Measurements from ENCODE around the gene LTN1. TPM values are rescaled to one million over a fixed set of nuclear protein-coding genes. Genes with fewer than 3 reads are reported as not detected.
"Not testable (repeated sequence)": the region's sequence is repeated elsewhere in the genome, so short reads cannot be mapped to it uniquely, and the experiment has no call there.

LTN1 gene
- total RNA-seq, 2 experiments from 2014 or later = 23.5 to 25.9 TPM

DNA sequence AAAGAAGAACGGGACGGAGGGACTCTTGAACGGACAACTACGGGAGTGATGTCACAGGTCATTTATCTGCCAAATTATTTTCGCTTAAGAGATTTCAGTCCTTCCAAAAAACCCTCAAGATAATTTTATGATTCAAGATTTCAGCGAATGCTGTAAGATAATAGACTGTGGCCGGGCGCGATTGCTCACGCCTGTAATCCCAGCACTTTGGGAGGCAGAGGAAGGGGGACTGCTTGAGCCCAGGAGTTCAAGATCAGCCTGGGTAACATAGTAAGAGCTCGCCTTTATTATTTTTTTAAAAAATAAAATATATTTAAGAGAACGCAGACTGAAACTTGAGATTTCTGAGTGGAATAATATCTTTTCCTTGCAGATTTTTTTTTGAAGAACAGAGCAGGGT lies 25.9 kb upstream of the LTN1 start:
- ChIA-PET POLR2A (interaction anchor here (0.6 to 3.0 kb wide), 8 partner anchors 11 to 216 kb away, joined by 3 to 52 read pairs (median 4); partner anchors contain the start of genes CCT8 and LTN1), CTCF (interaction anchor here (1.4 to 1.9 kb wide), 2 partner anchors 16 to 55 kb away, joined by 3 to 7 read pairs; partner anchors contain the start of gene CCT8)
- ATAC-seq (no peak), DNase-seq (no peak)
- Mint-ChIP-seq H3K27me3 (ENCODE audit: low read depth) (no peaks in the 10 kb centered on the region), H3K4me3 (peak overlapping the region; percentile 79), H3K36me3 (ENCODE audit: low read depth) (peaks cover 6% of the 10 kb centered on the region), H3K27ac (peak overlapping the region; percentile 92), H3K4me1 (ENCODE audit: low read depth) (peaks cover 35% of the 10 kb centered on the region), H3K9me3 (ENCODE audit: insufficient read depth) (no peaks in the 10 kb centered on the region)

DNA sequence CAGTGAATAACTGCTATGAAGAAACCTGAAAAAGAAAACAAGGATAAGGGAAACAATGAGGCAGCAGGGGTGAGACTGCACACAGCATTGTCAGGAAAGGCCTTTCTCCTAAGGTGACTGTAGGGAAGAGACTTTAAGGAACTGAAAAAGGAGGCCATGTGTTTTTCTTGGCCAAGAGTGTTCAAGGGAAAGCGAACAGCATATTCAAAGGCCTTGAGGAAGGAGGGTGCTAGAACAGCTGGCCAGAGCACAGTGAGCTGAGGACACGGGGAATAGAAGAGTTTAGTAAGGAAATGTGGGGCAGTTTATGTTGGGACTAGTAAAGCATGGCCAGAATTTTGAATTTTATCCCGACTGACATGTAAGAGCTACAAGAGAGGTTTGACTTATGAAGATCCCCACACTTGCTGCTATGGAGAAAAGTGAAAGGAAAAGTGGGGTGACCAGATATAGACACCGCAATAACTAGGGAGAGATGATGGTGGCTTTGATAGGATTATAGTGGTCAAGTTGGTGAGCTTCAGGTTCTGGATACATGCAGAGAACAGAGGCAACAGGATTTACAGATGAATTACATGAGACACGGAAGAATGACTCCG lies 25.1 kb upstream of the LTN1 start:
- no peak for DNase-seq
- Mint-ChIP-seq H3K4me3 (peak overlapping the region; percentile 79), H3K4me1 (ENCODE audit: low read depth) (peaks cover 30% of the 10 kb centered on the region), H3K9me3 (ENCODE audit: insufficient read depth) (no peaks in the 10 kb centered on the region), H3K27ac (peak overlapping the region; percentile 92), H3K27me3 (ENCODE audit: low read depth) (no peaks in the 10 kb centered on the region), H3K36me3 (ENCODE audit: low read depth) (peaks cover 6% of the 10 kb centered on the region)
- ChIA-PET CTCF (interaction anchor here (1.4 to 1.9 kb wide), 2 partner anchors 15 to 56 kb away, joined by 3 to 7 read pairs; partner anchors contain the start of gene CCT8), POLR2A (interaction anchor here (0.8 to 3.0 kb wide), 5 partner anchors 14 to 25 kb away, joined by 3 to 52 read pairs (median 4); partner anchors contain the start of gene LTN1)
- ATAC-seq = no peak

DNA sequence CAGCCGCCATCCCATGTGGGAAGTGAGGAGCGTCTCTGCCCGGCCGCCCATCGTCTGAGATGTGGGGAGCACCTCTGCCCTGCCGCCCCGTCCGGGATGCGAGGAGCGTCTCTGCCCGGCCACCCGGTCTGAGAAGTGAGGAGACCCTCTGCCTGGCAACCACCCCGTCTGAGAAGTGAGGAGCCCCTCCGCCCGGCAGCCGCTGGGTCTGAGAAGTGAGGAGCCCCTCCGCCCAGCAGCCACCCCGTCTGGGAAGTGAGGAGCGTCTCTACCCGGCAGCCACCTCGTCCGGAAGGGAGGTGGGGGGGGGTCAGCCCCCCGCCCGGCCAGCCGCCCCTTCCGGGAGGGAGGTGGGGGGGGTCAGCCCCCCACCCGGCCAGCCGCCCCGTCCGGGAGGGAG lies 18.6 kb upstream of the LTN1 start:
- H3K36me3 Mint-ChIP-seq (ENCODE audit: low read depth); CTCF ChIA-PET; DNase-seq; H3K9me3 Mint-ChIP-seq (ENCODE audit: insufficient read depth); POLR2A ChIA-PET; ATAC-seq; H3K4me1 Mint-ChIP-seq (ENCODE audit: low read depth); H3K4me3 Mint-ChIP-seq; H3K27ac Mint-ChIP-seq; H3K27me3 Mint-ChIP-seq (ENCODE audit: low read depth): not testable (repeated sequence)

DNA sequence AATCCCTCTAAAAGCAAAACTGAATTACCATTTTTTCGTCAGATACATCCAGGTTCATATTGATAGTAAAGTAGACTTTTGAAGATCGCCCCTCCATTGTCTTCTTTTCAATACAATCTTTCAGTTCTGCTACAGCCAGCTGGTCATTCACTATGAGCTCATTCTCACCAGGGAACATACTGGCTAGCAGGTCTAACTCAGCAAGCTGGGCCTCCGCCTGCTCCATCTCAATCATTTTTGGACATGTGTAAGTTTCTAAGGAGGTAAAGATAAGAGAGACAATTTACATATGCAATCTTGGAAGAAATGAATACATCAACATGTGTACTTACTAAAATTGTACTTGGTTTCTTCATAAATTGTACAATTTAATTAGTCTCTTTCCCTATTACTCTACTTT lies 15.7 kb upstream of the LTN1 start:
- Mint-ChIP-seq H3K27me3 (ENCODE audit: low read depth) (no peaks in the 10 kb centered on the region), H3K4me1 (ENCODE audit: low read depth) (peaks cover 8% of the 10 kb centered on the region), H3K36me3 (ENCODE audit: low read depth) (peaks cover 13% of the 10 kb centered on the region), H3K9me3 (ENCODE audit: insufficient read depth) (no peaks in the 10 kb centered on the region), H3K4me3 (no peak overlapping the region), H3K27ac (no peak overlapping the region)
- DNase-seq (no peak), ATAC-seq (no peak)
- ChIA-PET POLR2A (no interaction called here), CTCF (interaction anchor here (1.3 kb wide), 1 partner anchor 13 kb away, joined by 3 read pairs; no protein-coding TSS in a partner anchor)

DNA sequence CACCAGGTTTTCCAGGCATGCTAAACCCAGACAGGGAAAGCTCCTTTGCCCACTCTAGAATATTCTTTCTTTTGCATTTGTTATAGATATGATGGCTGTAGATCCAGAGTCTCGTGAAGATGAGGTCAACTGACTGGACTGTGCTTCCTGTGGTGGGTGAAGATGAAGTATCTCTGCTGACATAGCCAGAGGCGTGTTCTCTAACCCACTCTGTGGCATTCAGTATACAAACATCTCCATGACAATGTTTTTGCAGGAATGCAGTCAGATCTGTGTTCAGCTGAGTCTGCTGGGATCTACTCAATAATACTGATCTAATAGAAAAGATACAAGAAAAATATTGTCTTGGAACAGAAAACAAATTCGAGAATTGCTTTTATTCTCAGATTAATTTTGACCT lies 15.1 kb upstream of the LTN1 start:
- CTCF ChIA-PET = interaction anchor here (1.3 kb wide), 1 partner anchor 12 kb away, joined by 3 read pairs; no protein-coding TSS in a partner anchor
- ATAC-seq (no peak), DNase-seq (no peak)
- Mint-ChIP-seq H3K27me3 (ENCODE audit: low read depth) (no peaks in the 10 kb centered on the region), H3K27ac (no peak overlapping the region), H3K9me3 (ENCODE audit: insufficient read depth) (no peaks in the 10 kb centered on the region), H3K36me3 (ENCODE audit: low read depth) (peaks cover 13% of the 10 kb centered on the region), H3K4me1 (ENCODE audit: low read depth) (peaks cover 8% of the 10 kb centered on the region), H3K4me3 (no peak overlapping the region)
- POLR2A ChIA-PET = interaction anchor here (0.9 kb wide), 1 partner anchor 11 kb away, joined by 3 read pairs; the partner anchor contains the start of gene RWDD2B

DNA sequence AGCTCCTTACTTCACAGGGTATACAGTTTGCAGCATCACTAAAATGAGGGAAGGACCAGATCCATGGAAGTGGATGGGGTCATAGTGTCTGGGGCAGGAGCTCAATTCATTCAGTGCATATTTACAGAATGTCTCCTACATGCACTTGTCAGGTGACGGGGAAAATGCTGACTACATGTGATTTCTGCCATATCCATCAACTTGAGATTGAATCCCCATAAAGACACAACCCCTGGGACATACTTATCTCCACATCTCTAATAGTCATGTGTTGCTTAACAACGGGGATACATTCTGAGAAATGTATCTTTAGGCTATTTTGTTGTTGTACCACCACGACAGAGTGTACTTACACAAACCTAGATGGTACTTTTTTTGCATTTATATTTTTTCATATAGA lies 14.5 kb upstream of the LTN1 start:
- Mint-ChIP-seq H3K9me3 (ENCODE audit: insufficient read depth) (no peaks in the 10 kb centered on the region), H3K27me3 (ENCODE audit: low read depth) (no peaks in the 10 kb centered on the region), H3K27ac (no peak overlapping the region), H3K36me3 (ENCODE audit: low read depth) (peaks cover 11% of the 10 kb centered on the region), H3K4me1 (ENCODE audit: low read depth) (peaks cover 12% of the 10 kb centered on the region), H3K4me3 (no peak overlapping the region)
- DNase-seq (no peak), ATAC-seq (no peak)
- ChIA-PET POLR2A (interaction anchor here (0.9 kb wide), 1 partner anchor 12 kb away, joined by 3 read pairs; the partner anchor contains the start of gene RWDD2B), CTCF (no interaction called here)

DNA sequence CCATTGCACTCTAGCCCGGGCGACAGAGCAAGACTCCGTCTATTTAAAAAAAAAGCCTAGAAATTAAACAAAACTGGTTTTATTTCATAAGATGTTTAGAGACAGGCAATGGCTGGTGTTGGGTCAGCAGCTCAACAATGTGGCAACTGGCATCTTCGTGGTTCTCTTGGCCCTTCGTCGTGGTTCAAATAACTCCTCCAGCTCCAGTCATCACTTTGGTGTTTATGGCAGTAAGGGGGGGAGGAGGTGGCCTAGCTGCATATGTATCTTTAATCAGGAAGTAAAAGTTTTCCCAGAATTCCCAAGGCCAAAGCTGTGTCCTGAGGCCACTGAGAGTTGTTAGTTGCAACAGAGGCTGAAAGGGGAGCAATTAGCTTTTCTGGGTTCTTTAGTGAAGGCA lies 13.0 kb upstream of the LTN1 start:
- POLR2A ChIA-PET = interaction anchor here (0.6 to 1.8 kb wide), 4 partner anchors 13 to 68 kb away, joined by 3 to 7 read pairs (median 7); partner anchors contain the start of genes CCT8, LTN1, RWDD2B and USP16
- H3K4me1 Mint-ChIP-seq (ENCODE audit: low read depth) = peaks cover 19% of the 10 kb centered on the region

DNA sequence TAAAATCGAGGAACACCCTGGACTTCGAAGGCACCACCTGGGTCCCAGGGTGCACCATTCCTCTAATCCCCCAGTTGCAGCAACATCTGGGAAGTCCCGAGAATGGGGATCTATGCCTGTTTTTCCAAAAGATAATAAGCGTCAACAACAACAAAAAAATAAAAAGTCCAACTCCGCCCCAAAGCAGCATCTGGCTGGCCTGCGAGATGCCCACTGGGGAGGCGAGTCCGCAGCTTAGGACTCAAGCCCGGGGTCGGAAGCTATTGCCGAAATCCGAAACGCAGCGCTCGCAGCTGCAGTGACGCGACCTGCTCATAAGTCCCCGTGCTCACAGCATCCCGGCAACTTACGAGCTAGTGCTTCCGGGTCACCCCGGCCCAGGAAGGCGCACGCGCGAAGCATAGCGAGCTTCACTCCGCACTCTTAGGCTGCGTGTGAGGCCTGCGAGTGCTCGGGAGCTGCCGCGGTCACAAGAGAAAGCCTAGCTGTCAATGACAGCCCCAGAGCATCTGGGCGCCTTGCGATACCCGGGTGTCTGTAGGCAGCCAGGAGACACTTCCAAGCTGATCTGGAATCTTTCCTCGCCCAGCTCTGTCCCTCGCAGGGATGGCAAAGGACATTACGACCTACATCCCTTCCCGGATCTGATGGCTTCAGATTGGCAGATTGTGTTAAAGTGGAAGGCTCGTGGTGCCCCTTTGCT lies 9.9 kb upstream of the LTN1 start:
- ATAC-seq = peak; percentile 100
- POLR2A ChIA-PET = interaction anchor here (0.6 to 2.2 kb wide), 17 partner anchors 9 to 447 kb away, joined by 3 to 93 read pairs (median 4); partner anchors contain the start of genes CCT8, LTN1, RWDD2B and USP16
- Mint-ChIP-seq H3K4me3 (peak overlapping the region; percentile 88), H3K9me3 (ENCODE audit: insufficient read depth) (no peaks in the 10 kb centered on the region), H3K4me1 (ENCODE audit: low read depth) (peaks cover 19% of the 10 kb centered on the region), H3K27me3 (ENCODE audit: low read depth) (no peaks in the 10 kb centered on the region), H3K27ac (peak overlapping the region; percentile 96), H3K36me3 (ENCODE audit: low read depth) (peaks cover 13% of the 10 kb centered on the region)
- CTCF ChIA-PET = interaction anchor here (0.7 to 2.2 kb wide), 6 partner anchors 8 to 369 kb away, joined by 3 to 14 read pairs (median 5); partner anchors contain the start of genes LTN1 and USP16
- DNase-seq = peak; percentile 97

More for the DNA sequence above, 13.0 kb upstream of the LTN1 start:
- DNase-seq (no peak), ATAC-seq (no peak)
- H3K27ac Mint-ChIP-seq = no peak overlapping the region
- H3K27me3 Mint-ChIP-seq (ENCODE audit: low read depth) = no peaks in the 10 kb centered on the region
- H3K9me3 Mint-ChIP-seq (ENCODE audit: insufficient read depth) = no peaks in the 10 kb centered on the region
- H3K36me3 Mint-ChIP-seq (ENCODE audit: low read depth) = peaks cover 11% of the 10 kb centered on the region
- CTCF ChIA-PET = no interaction called here
- H3K4me3 Mint-ChIP-seq = no peak overlapping the region

DNA sequence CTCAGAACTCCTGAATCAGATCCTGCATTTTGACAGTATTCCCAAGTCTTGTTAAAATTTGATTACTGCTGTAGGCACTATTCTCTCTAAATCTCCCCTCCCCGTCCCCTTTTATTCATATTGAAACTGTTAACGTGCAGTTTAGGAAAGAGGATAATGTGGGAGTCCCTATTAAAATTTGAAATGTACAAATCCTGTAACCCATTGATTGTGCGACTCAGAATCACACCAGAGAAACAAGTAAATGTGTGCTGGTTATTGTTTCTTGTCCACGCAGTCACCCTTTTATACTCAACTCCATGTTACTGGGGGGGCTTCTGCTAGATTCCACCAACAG lies 584 bp upstream of the LTN1 start:
- CTCF ChIA-PET = interaction anchor here (0.7 to 1.8 kb wide), 9 partner anchors 9 to 383 kb away, joined by 3 to 6 read pairs (median 3); partner anchors contain the start of genes RWDD2B and USP16
- ATAC-seq (no peak), DNase-seq (no peak)
- no peaks in the 10 kb centered on the region for H3K9me3 Mint-ChIP-seq (ENCODE audit: insufficient read depth)
- H3K4me1 Mint-ChIP-seq (ENCODE audit: low read depth) = peaks cover 28% of the 10 kb centered on the region
- H3K4me3 Mint-ChIP-seq = peak overlapping the region; percentile 84
- POLR2A ChIA-PET = interaction anchor here (0.8 to 3.5 kb wide), 14 partner anchors 8 to 307 kb away, joined by 3 to 57 read pairs (median 7); partner anchors contain the start of genes CCT8, RWDD2B and USP16
- no peaks in the 10 kb centered on the region for H3K27me3 Mint-ChIP-seq (ENCODE audit: low read depth)
- H3K36me3 Mint-ChIP-seq (ENCODE audit: low read depth) = peaks cover 7% of the 10 kb centered on the region
- H3K27ac Mint-ChIP-seq = peak overlapping the region; percentile 98

DNA sequence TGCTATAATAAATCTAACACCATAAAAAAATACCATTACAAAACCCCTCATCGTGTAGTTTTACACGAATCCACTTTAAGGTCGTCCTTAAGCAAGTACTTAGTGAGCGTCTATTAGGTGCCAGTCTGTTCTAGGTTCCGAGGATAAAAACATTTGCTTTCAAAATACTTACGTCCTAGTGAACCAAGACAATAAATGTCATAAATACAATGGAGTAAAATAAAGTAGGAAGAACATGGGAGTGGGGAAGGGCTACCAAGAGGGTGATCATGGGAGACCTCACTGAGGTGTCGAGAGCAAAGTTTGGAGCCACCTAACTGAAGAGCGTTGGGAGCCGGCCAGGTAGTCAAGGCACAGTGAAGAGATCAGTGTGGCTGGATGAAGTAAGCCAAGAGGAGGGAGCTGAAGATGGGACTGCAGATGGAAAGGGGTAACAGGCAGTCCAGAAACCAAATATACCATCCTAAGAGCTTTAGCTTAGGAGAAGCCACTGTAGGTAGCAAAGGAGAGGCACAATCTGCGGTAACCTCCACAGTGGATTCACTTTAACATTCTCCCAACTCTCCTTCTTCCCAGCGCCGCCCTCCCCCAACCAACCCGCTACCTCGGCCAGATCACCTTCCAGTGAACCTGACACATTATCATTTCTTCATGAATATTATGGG lies 684 bp downstream of the LTN1 start:
- ChIA-PET CTCF (interaction anchor here (0.8 to 1.8 kb wide), 8 partner anchors 11 to 381 kb away, joined by 3 to 5 read pairs (median 4); partner anchors contain the start of genes RWDD2B and USP16), POLR2A (interaction anchor here (0.9 to 3.5 kb wide), 14 partner anchors 9 to 310 kb away, joined by 3 to 57 read pairs (median 7); partner anchors contain the start of genes CCT8, RWDD2B and USP16)
- peak overlapping the region; percentile 84 for H3K4me3 Mint-ChIP-seq
- H3K4me1 Mint-ChIP-seq (ENCODE audit: low read depth) = peaks cover 32% of the 10 kb centered on the region
- H3K27me3 Mint-ChIP-seq (ENCODE audit: low read depth) = no peaks in the 10 kb centered on the region
- no peaks in the 10 kb centered on the region for H3K9me3 Mint-ChIP-seq (ENCODE audit: insufficient read depth)
- H3K36me3 Mint-ChIP-seq (ENCODE audit: low read depth) = peaks cover 10% of the 10 kb centered on the region
- DNase-seq (no peak), ATAC-seq (peak; percentile 1)
- H3K27ac Mint-ChIP-seq = peak overlapping the region; percentile 98

DNA sequence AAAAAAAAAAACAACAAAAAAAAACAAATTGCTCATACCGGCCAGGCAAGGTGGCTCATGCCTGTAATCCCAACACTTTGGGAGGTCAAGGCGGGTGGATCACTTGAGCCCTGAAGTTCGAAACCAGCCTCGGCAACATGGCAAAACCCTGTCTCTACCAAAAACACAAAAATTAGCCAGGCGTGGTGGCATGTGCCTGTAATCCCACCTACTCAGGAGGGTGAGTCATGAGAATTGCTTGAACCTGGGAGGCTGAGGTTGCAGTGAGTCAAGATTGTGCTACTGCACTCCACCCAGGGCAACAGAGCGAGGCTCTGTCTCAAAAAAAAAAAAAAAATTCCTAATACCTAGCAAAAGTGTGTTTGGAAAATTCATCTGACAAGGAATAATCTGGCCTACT lies 4.5 kb downstream of the LTN1 start:
- H3K36me3 Mint-ChIP-seq (ENCODE audit: low read depth) = peaks cover 27% of the 10 kb centered on the region
- CTCF ChIA-PET; ATAC-seq; POLR2A ChIA-PET; H3K9me3 Mint-ChIP-seq (ENCODE audit: insufficient read depth); DNase-seq; H3K27ac Mint-ChIP-seq; H3K27me3 Mint-ChIP-seq (ENCODE audit: low read depth); H3K4me3 Mint-ChIP-seq: not testable (repeated sequence)
- peaks cover 28% of the 10 kb centered on the region for H3K4me1 Mint-ChIP-seq (ENCODE audit: low read depth)

All from activated CD8-positive, alpha-beta T cell treated with anti-CD3 and anti-CD28 coated beads, Interleukin-2, amount 10 ng/mL, durations not matched to agents 7 days and 5 days (primary cell).